NK-92 treated with Interleukin-12 subunit alpha and Interleukin-12 subunit beta, amount 100 ng/mL, for 24 hours (cell line): ENCODE results near the gene LGALS8.
"Not testable (repeated sequence)": the region's sequence is repeated elsewhere in the genome, so short reads cannot be mapped to it uniquely, and the experiment has no call there.

Experiments
- DNase-seq: peaks from one replicate; lab custom pipeline; 2025; lab: John Stamatoyannopoulos, UW

The LGALS8 gene

GRCh38 chr1:236523704-236524141 lies at the start of gene LGALS8:
Gene LGALS8, plus strand, starts transcription at chr1:236523982. Its CDS starts 2,089 bp downstream, at chr1:236526071.
- DNase-seq: peak; percentile 75

- DNase-seq: no peak
Measured at GRCh38 chr1:236476019-236476418, 47.8 kb upstream of the LGALS8 start.

- DNase-seq: no peak
Measured at GRCh38 chr1:236480758-236481436, 42.9 kb upstream of the LGALS8 start.

GRCh38 chr1:236484310-236484971 lies 39.3 kb upstream of the LGALS8 start:
- no peak for DNase-seq

- DNase-seq: no peak
Measured at GRCh38 chr1:236486356-236487002, 37.3 kb upstream of the LGALS8 start.

GRCh38 chr1:236489161-236489560 lies 34.6 kb upstream of the LGALS8 start:
- DNase-seq: not testable (repeated sequence)

GRCh38 chr1:236489710-236490377 lies 33.9 kb upstream of the LGALS8 start:
- DNase-seq: no peak

GRCh38 chr1:236491469-236492136 lies 32.2 kb upstream of the LGALS8 start:
- no peak for DNase-seq

- DNase-seq: no peak
Measured at GRCh38 chr1:236492378-236492777, 31.4 kb upstream of the LGALS8 start.

GRCh38 chr1:236494082-236494481 lies 29.7 kb upstream of the LGALS8 start:
- DNase-seq: no peak

GRCh38 chr1:236494586-236495466 lies 29.0 kb upstream of the LGALS8 start:
- DNase-seq: no peak

GRCh38 chr1:236495467-236496112 lies 28.2 kb upstream of the LGALS8 start:
- no peak for DNase-seq

GRCh38 chr1:236497908-236498307 lies 25.9 kb upstream of the LGALS8 start:
- DNase-seq: no peak

- no peak for DNase-seq
Measured at GRCh38 chr1:236501093-236501492, 22.7 kb upstream of the LGALS8 start.

GRCh38 chr1:236502579-236502971 lies 21.2 kb upstream of the LGALS8 start:
- no peak for DNase-seq

- no peak for DNase-seq
Measured at GRCh38 chr1:236502972-236503639, 20.7 kb upstream of the LGALS8 start.

GRCh38 chr1:236504338-236504737 lies 19.4 kb upstream of the LGALS8 start:
- not testable (repeated sequence) for DNase-seq

- DNase-seq: no peak
Measured at GRCh38 chr1:236507022-236507700, 16.6 kb upstream of the LGALS8 start.

- DNase-seq: no peak
Measured at GRCh38 chr1:236508593-236509027, 15.2 kb upstream of the LGALS8 start.
